SJSA1 (cell line): ENCODE results near the gene HS1BP3. TPM values are rescaled to one million over a fixed set of nuclear protein-coding genes. Genes with fewer than 3 reads are reported as not detected.

Experiments used
- DNase-seq, 2 experiments: peaks; one replicate each; pipeline ENCODE4 v3.0.0-alpha.2; 2015 to 2020; ENCODE audit warnings: low spot score in 2 of 2, low read depth in 1 of 2
- H3K27ac ChIP-seq: fragments of 250-450 bp; sonication (Bioruptor Pico); 2 replicates; pipeline ENCODE4 v1.5.1; 2020; ENCODE audit warnings: mild to moderate bottlenecking, moderate library complexity
- H3K27me3 ChIP-seq: fragments of 250-450 bp; sonication (Bioruptor Pico); replicated peaks from 2 replicates; pipeline ENCODE4 v1.5.1; 2020; ENCODE audit warnings: mild to moderate bottlenecking, moderate library complexity
- H3K36me3 ChIP-seq: fragments of 250-450 bp; sonication (Bioruptor Pico); 2 replicates; pipeline ENCODE4 v1.5.1; 2020; ENCODE audit warnings: mild to moderate bottlenecking
- H3K4me1 ChIP-seq: fragments of 250-450 bp; sonication (Bioruptor Pico); replicated peaks from 2 replicates; pipeline ENCODE4 v1.6.1; 2021; ENCODE audit warnings: mild to moderate bottlenecking
- H3K4me3 ChIP-seq: fragments of 250-450 bp; sonication (Bioruptor Pico); 2 replicates; pipeline ENCODE4 v1.5.1; 2020; ENCODE audit warnings: mild to moderate bottlenecking
- H3K9me3 ChIP-seq: fragments of 250-450 bp; sonication (Bioruptor Pico); replicated peaks from 2 replicates; pipeline ENCODE4 v1.5.1; 2020; ENCODE audit warnings: mild to moderate bottlenecking
- total RNA-seq: library from RNA; depleted of rRNA; stranded (reverse); fragments of >200 nt; shearing (Covaris generic); gene quantifications from 2 replicates; pipeline ENCODE4 v1.2.3, GENCODE V29; 2014

The HS1BP3 gene
- total RNA-seq, 1 experiment from 2014 or later: 17.2 TPM

DNA sequence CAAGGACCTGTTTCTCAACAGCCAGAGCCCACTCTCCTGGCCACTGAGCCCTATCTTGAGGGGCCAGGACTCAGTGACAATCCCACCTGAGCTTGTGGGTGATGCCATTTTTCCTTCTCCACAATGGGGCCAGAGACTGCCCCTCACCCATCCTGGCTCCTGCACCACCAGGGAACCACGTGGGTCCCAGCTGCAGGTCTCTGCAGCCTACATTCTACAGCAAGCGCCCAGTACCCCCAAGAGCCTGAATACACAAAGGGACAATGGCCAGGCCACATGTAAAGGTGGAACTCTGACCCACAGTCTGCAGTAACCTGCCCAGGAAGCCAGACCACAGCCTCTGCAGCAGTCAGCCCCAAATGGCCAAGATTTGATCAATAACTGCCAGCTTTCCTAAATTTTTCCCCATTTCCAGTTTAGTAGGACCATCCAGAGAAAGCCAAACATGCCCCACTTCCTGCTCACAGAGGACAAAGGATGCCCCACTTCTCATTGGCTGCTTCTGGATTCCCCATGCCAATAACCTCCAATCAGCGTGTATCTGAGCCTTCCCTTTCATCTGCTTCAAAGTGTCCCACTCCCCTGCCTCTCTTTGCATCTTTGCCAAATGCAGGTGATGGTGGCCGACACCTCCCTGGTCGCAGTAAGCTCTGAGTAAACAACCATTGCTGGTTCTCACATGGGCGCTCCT is 19.1 kb downstream of the HS1BP3 start:
- no peak for DNase-seq
- Histone ChIP-seq H3K27ac (no peak overlapping the region), H3K9me3 (no peaks in the 10 kb centered on the region), H3K27me3 (no peaks in the 10 kb centered on the region), H3K4me3 (no peak overlapping the region), H3K4me1 (peaks cover 46% of the 10 kb centered on the region), H3K36me3 (0 out of 2 replicates have a peak, but pooled peaks cover 5% of the 10 kb centered on the region)

DNA sequence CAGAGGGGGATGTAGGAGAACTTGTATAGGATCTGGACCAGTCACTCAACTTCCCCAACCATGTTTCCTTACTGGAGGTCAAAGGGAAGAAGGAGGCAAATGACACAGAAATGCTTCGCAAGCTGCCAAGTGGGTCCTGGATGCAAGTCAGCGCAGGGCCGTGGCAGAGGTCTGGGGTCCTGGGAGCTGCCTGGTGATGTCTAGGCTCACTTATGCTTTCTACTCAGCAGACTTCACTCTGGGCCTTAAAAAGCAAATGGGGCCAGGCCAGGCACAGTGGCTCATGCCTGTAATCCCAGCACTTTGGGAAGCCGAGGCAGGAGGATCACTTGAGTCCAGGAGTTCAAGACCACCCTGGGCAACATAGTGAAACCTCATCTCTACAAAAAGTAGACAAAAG is 19.9 kb downstream of the HS1BP3 start:
- no peaks in the 10 kb centered on the region for H3K27me3 ChIP-seq
- H3K36me3 ChIP-seq: peaks cover under 1% of the 10 kb centered on the region; the same call in 1 of the 2 replicates
- DNase-seq: no peak
- no peaks in the 10 kb centered on the region for H3K9me3 ChIP-seq
- H3K4me3 ChIP-seq: no peak overlapping the region
- no peak overlapping the region for H3K27ac ChIP-seq
- H3K4me1 ChIP-seq: peaks cover 44% of the 10 kb centered on the region

DNA sequence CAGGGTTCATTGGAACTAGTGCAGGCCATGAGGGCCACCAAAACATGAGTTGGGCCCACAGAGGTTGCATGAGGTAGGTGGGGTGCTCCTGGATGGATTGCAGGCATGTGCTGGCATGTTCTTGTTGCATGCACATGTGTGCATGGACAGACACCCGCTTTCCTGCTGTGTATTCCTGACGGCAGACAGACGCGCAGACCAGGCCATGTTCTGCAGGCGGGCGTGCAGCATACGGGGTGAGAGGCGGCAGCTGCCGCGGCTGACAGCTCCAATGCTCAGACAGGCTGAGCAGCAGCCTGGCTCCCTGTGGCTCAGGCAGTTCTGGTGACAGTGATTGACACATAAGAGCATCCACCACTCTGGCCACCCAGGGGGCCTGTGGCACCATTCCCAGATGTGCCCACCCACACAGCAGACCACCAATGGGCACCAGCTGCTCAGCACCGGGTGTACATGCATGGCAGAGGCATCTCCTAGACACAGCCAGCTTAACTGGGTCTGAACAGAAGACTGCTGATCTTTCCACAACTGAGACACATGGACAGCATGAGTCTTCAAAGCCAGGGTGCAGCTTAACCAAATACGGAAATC is 21.2 kb downstream of the HS1BP3 start:
- peaks cover 32% of the 10 kb centered on the region for H3K4me1 ChIP-seq
- H3K9me3 ChIP-seq: no peaks in the 10 kb centered on the region
- no peaks in the 10 kb centered on the region; the same call in 1 of the 2 replicates for H3K36me3 ChIP-seq
- peak; percentile 67 to 88 for DNase-seq
- no peak overlapping the region for H3K27ac ChIP-seq
- no peak overlapping the region for H3K4me3 ChIP-seq
- no peaks in the 10 kb centered on the region for H3K27me3 ChIP-seq

DNA sequence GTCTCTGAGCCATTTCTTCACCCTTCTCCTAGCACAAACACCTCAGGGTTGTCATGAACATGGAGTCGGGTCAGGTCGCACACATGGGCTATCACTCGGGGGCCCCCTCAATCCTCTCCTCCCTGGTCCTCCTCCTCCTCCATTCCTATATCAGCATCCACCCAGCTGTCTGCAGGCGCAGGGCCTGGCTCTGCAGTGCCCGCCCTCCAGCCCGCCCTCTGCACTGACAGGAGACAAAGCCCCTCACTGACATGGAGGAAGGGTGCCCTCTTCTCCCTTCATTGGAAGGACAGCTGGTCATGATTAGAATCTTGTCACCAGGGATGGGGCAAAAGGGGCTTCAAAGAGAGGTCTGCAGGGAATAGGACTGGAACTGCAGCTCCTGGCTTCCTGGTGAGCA is 21.7 kb downstream of the HS1BP3 start:
- no peak for DNase-seq
- no peaks in the 10 kb centered on the region for H3K9me3 ChIP-seq
- no peak overlapping the region for H3K4me3 ChIP-seq
- no peak overlapping the region for H3K27ac ChIP-seq
- no peaks in the 10 kb centered on the region for H3K27me3 ChIP-seq
- peaks cover 27% of the 10 kb centered on the region for H3K4me1 ChIP-seq
- H3K36me3 ChIP-seq: no peaks in the 10 kb centered on the region; the same call in none of the 2 replicates

DNA sequence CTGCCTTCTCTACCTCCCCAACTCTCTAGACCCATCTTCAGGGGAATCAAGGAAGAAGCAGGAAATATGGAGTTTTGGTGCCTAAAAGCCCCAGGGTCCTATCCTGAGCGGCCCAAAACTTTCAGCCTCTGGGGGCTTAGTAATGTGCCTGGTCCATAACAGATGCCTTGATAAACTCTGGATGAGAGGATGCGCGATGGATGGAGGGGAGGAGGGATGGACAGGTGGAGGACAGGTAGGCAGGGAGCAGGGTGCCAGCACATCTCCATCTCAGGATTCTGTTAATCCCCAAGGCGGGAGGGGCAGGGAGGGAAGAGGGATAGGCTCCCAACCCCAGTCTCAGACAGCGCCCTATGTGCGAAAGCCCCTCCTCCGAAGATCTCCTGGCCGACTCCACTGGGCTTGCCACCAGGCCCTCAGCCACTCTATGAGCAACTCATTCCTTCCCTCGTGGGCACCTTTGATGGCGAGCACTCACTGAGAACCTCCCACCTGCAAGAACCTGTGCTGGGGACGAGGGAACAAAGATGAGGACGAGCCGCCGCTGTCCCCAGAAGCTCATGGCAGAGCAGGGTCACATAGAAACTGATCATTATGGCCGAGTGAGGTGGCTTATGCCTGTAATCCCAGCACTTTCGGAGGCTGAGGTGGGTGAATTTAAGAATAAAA is 23.1 kb downstream of the HS1BP3 start:
- no peak overlapping the region for H3K27ac ChIP-seq
- H3K36me3 ChIP-seq: peaks cover 6% of the 10 kb centered on the region
- peaks cover 22% of the 10 kb centered on the region for H3K4me1 ChIP-seq
- no peak for DNase-seq
- no peak overlapping the region for H3K4me3 ChIP-seq
- no peaks in the 10 kb centered on the region for H3K9me3 ChIP-seq
- H3K27me3 ChIP-seq: no peaks in the 10 kb centered on the region

DNA sequence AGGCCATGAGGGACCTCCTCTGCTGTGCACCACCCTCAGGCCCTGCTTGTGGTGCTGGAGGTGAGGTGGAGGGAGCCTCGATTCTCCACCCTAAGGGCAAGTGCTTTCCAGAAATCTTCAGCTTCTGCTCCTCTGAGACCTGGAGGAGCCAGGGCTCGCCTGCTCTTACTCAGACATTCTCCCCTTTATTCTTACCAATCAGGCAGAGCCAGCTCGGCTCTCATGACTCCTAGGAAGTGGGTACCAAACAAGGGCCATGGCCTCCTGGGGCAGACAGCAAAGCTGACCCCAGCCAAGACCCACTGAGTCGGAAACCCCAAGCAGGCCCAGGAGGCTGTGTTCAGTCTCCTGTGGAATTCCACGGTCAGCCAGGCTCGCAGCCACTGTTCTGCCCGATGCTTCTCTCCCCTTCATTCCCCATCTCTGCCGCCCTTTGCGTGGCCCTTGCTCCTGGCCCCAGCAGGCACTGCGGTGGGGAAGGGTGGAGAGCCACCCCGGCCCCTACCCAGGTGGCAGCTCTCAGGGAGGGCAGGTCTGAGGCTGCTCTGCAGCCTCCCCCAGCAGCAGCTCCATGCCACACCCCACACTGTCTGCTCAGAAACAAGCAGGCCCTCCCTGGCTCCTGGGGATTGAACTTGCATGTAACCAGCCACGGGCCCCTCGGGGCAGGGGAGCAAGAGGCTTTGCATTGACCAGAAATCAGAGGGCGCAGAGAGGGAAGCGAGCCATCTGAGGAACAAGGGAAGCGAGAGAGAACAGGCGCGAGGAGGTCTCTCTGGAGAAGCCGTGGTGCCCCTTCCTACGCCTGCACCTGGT is 24.0 kb downstream of the HS1BP3 start:
- Histone ChIP-seq H3K9me3 (no peaks in the 10 kb centered on the region), H3K27ac (no peak overlapping the region), H3K36me3 (peaks cover 6% of the 10 kb centered on the region), H3K4me3 (no peak overlapping the region), H3K4me1 (peaks cover 22% of the 10 kb centered on the region), H3K27me3 (no peaks in the 10 kb centered on the region)
- no peak for DNase-seq

DNA sequence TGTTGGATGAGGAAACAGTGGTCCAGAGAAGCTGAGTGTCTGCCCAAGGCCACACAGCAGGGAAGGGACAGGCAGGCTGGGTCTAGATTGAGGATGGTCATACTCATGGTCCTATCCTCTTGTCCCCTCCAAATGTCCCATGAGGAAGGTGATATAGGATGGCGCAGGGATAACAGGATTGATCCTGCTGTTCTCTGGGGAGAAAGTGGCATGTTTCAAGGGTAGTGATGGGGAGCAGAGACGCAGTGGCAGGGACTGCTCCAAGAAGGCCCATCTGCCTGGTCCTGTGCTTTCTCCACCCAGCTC is 24.6 kb downstream of the HS1BP3 start:
- Histone ChIP-seq H3K27me3 (no peaks in the 10 kb centered on the region), H3K4me1 (peaks cover 27% of the 10 kb centered on the region), H3K4me3 (no peak overlapping the region), H3K36me3 (peaks cover 6% of the 10 kb centered on the region), H3K27ac (no peak overlapping the region), H3K9me3 (no peaks in the 10 kb centered on the region)
- DNase-seq: no peak

DNA sequence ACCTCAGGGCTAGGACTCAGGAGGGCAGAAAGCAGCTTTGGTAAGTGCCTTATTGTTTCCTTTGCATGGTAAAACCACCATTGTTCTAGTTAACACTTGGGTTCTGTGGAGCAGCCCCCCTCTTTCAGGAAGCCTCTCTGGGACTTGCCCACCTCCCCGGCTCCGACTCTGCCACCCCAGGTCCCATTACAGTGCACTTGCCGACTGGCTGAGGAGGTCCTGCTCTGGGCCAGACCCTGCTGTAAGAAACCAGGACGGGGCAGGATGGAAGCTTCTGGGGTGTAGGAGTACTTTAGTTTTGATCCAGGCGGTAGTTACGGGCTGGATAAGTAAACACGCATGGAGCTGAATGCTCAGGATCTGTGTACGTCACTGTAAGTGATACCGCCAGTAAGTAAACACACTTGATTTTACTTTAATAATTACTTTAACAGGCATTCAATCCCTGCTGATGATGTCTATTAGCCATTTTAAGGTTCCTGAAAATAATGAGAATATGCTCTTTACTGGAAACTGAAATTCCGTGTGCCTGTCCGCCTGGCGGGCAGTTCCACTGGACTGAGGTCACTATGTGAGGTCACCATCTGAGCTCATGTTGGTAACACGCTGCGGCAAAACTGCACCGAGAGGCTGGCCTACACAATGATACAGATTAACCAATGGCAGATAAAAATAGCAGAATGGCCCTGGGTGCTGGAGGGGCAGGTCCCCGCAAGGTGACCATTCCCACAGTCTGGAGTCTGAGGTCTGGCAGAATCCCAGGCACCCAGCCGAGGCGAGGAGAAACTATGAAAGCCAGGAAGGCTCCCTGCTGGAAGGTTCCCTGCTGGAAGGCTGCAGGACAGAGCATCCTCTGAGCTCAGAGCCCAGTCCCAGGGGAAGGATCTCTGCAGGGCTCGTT is 25.2 kb downstream of the HS1BP3 start:
- H3K4me3 ChIP-seq: no peak overlapping the region
- peaks cover 31% of the 10 kb centered on the region for H3K4me1 ChIP-seq
- no peak overlapping the region for H3K27ac ChIP-seq
- H3K36me3 ChIP-seq: peaks cover 6% of the 10 kb centered on the region
- no peaks in the 10 kb centered on the region for H3K9me3 ChIP-seq
- no peak for DNase-seq
- no peaks in the 10 kb centered on the region for H3K27me3 ChIP-seq

DNA sequence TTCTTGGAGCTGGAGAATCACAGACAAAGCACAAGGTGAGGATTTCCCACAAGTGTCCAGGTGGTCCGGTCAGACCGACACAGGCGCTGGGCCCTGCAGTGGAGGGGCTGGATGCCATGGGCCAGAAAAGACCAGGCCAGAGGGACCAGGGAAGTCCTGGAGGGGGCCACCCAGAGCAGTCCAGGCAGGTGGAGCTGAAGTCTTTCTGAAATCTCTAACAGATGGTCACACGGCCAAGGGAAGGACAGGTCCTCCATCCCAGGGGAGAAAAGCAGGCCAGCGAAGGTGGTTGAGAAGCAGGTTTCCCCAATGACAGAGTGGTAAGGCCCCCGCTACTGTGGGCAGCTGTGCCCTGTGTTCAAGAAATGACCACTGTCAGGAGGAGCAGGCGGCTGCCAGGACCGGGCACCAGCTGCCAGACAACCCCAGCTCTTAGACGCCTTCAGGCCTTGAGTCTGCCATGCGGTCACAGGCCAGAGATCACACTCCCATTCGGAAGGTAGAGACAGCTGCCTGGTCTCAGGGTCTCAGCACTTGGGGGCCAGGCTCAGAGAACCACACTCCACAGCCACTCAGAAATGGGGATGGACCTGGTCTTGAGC is 25.9 kb downstream of the HS1BP3 start:
- peaks cover 23% of the 10 kb centered on the region for H3K4me1 ChIP-seq
- DNase-seq: no peak
- peaks cover 6% of the 10 kb centered on the region for H3K36me3 ChIP-seq
- no peak overlapping the region for H3K27ac ChIP-seq
- no peaks in the 10 kb centered on the region for H3K27me3 ChIP-seq
- no peak overlapping the region for H3K4me3 ChIP-seq
- no peaks in the 10 kb centered on the region for H3K9me3 ChIP-seq

DNA sequence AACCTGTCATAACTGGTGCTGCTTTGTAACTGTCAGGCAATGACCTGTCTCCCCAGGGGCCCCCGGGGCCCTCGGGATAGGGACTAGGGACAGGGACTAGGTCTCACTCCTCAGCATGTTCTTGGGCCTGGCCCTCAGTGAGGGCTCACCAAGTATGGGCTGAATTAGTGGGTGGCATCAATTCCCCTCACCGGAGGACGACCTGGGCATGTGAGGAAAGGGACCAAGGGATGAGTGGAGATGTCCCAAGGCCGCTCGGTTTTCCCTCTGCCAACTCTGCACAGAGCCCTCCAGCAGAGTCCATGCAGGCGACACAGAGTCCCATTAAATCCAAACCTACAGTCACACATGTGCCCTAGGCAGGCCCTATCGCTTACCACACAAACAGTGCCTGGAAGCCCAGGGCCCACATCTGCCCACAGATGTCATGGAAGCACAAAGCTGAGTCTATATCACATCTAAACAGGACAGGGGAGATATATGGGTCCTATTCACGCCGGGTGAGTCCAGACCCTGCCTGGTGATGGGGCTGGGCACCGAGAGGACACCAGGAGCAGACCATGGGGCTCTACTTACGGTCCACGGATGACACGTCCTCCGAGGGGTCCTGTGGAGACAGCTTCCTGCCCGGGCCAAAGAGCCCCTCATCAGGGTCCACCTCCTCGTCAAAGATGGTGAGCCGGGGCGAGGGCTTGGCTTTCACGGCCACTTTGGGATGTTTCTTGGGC is 26.6 kb downstream of the HS1BP3 start:
- H3K36me3 ChIP-seq: peaks cover 6% of the 10 kb centered on the region
- peaks cover 21% of the 10 kb centered on the region for H3K4me1 ChIP-seq
- no peak for DNase-seq
- H3K27me3 ChIP-seq: no peaks in the 10 kb centered on the region
- H3K4me3 ChIP-seq: no peak overlapping the region
- H3K27ac ChIP-seq: no peak overlapping the region
- no peaks in the 10 kb centered on the region for H3K9me3 ChIP-seq

DNA sequence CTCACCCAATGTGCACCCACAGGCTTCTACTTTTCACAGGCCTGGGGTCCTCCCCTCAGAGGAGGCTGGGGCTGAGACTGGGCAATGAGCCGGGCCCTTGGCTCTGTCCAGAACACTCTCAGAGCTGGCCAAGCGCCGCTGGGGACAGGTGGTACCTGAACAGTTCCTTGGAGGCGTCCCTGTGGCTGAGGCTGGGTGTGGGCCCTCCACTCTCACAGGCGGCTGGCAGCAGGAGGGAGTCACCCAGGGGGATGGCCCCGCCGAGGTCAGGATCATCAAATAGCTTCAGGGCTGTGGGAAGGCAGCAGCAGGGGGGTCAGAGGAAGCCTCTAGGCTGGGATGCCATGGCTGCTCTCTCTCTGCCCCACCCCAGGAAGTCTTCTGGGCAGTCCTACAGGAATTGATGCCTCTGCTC is 27.1 kb downstream of the HS1BP3 start:
- no peak for DNase-seq
- no peak overlapping the region for H3K27ac ChIP-seq
- H3K27me3 ChIP-seq: no peaks in the 10 kb centered on the region
- H3K36me3 ChIP-seq: peaks cover 6% of the 10 kb centered on the region
- H3K4me1 ChIP-seq: peaks cover 21% of the 10 kb centered on the region
- H3K9me3 ChIP-seq: no peaks in the 10 kb centered on the region
- no peak overlapping the region for H3K4me3 ChIP-seq

DNA sequence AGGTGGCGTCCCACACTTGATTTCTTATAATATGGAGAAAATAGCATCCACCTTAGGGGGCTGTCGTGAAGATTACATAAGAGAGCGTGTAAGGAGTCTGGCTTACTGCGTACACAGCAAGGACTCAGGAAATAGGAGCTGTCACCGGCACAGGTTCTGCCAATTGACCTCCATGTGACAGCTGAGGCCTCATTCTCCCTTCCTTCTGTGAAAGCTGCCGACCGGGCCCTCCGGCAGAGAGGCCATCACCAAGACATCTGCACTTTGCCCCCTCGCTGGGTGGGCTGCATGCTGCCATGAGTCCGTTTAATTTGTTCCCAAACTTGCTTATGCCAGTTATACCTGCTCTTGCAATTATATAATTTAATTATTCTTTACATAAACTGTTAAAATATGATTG is 27.7 kb downstream of the HS1BP3 start:
- peaks cover 11% of the 10 kb centered on the region for H3K36me3 ChIP-seq
- H3K9me3 ChIP-seq: no peaks in the 10 kb centered on the region
- H3K27me3 ChIP-seq: no peaks in the 10 kb centered on the region
- peaks cover 24% of the 10 kb centered on the region for H3K4me1 ChIP-seq
- no peak overlapping the region for H3K4me3 ChIP-seq
- no peak for DNase-seq
- H3K27ac ChIP-seq: no peak overlapping the region
